Measurements from ENCODE around the gene TMOD2. TPM values are rescaled to one million over a fixed set of nuclear protein-coding genes. Genes with fewer than 3 reads are reported as not detected.
A peak's percentile ranks its signal among the peaks of the same experiment; 100 is the strongest.

The TMOD2 gene
- total and polyA plus RNA-seq, 2 of the 8 experiments (the other 6 are each of a cell fraction or from before 2014, with no cell fraction given), result 0.80 to 6.5 TPM

GRCh38 chr15:51736751-51737521 is 14.5 kb upstream of the TMOD2 start:
- peak overlapping the region; percentile 83; the same call in 1 of the 2 replicates for H4K8ac ChIP-seq (ENCODE audit: extremely low read depth, insufficient read depth, low read length)
- H3K4me3 ChIP-seq (ENCODE audit: extremely low read depth in 1 of 4, insufficient read depth in 2 of 4, low read depth in 3 of 4, low read length in 4 of 4), result peak overlapping the region; percentile 55 to 66 (median 58)
- DNase-seq (ENCODE audit: low read depth in 1 of 2, low spot score in 2 of 2) (peak in 1 of 2 experiments; percentile 68), FAIRE-seq (no peak)
- TF ChIP-seq CTBP2 (IDR thresholded peaks at IDR 0.05; ENCODE audit: borderline replicate concordance, insufficient read depth, insufficient read length, low read length), result peak; percentile 63
- TF ChIP-seq PHF8 (conservative IDR thresholded peaks at IDR 0.05; ENCODE audit: low read depth, low read length), result 0 out of 2 replicates have a peak, but pooled peaks have one; percentile 9
- TF ChIP-seq RBBP5 (IDR thresholded peaks at IDR 0.05; ENCODE audit: borderline replicate concordance, low read depth, low read length), result peak; percentile 88; the same call in 1 of the 2 replicates
- TF ChIP-seq SRF (IDR thresholded peaks at IDR 0.05; ENCODE audit: low read depth, low read length), result no peak
- no peak for TF ChIP-seq ZNF274 (IDR thresholded peaks at IDR 0.05; ENCODE audit: borderline replicate concordance, extremely low read depth, low read length)
- TF ChIP-seq CEBPB (IDR thresholded peaks at IDR 0.05; ENCODE audit: low read depth, low read length), result no peak
- TF ChIP-seq E2F6 (IDR thresholded peaks at IDR 0.05), result peak; percentile 35; the same call in 1 of the 2 replicates
- TF ChIP-seq KDM4A (IDR thresholded peaks at IDR 0.05; ENCODE audit: low read depth, low read length, severe bottlenecking), result peak; percentile 94
- peak; percentile 49; the same call in 1 of the 2 replicates for TF ChIP-seq CREB1 (IDR thresholded peaks at IDR 0.05)
- TF ChIP-seq MAX (IDR thresholded peaks at IDR 0.05), result peak; percentile 71
- no peak overlapping the region for H3K23ac ChIP-seq (ENCODE audit: insufficient read length)
- peaks cover 6 to 32% (median 19%) of the 10 kb centered on the region in 4 experiments for H3K27me3 ChIP-seq (replicated peaks in 1 of 4; ENCODE audit: control insufficient read depth in 3 of 4, extremely low read depth in 1 of 4, insufficient read depth in 3 of 4, low read length in 3 of 4)
- peaks cover 1% of the 10 kb centered on the region in 2 experiments for H4K20me1 ChIP-seq (replicated peaks in 1 of 2; ENCODE audit: control insufficient read depth in 1 of 2, insufficient read depth in 2 of 2, low read length in 2 of 2)
- H3K9me3 ChIP-seq (ENCODE audit: insufficient read depth in 2 of 2, low read depth in 1 of 2, low read length in 1 of 2), result no peaks in the 10 kb centered on the region
- H3K36me3 ChIP-seq (ENCODE audit: control insufficient read depth in 2 of 4, insufficient read depth in 4 of 4, low read length in 3 of 4), result no peaks in the 10 kb centered on the region
- H3K18ac ChIP-seq (ENCODE audit: extremely low read depth, low read length), result no peak overlapping the region; the same call in none of the 2 replicates
- H2BK120ac ChIP-seq (replicated peaks; ENCODE audit: low read depth, low read length), result no peak overlapping the region
- no peaks in the 10 kb centered on the region for H3K79me2 ChIP-seq (ENCODE audit: control insufficient read depth in 1 of 2, insufficient read depth in 2 of 2, low read length in 2 of 2)
- H3K23me2 ChIP-seq (ENCODE audit: low read depth, low read length), result peaks cover 8% of the 10 kb centered on the region
- H3K14ac ChIP-seq (ENCODE audit: insufficient read length), result no peak overlapping the region
- H3K27ac ChIP-seq (ENCODE audit: low read depth, low read length), result no peak overlapping the region
- H4K5ac ChIP-seq (ENCODE audit: insufficient read length, low read depth, low read length), result no peak overlapping the region
- no peak overlapping the region for H3K56ac ChIP-seq (replicated peaks; ENCODE audit: insufficient read length, low read depth, low read length)
- peak overlapping the region; percentile 54 for H4K91ac ChIP-seq (replicated peaks; ENCODE audit: insufficient read length, low read length)
- H3K79me1 ChIP-seq (ENCODE audit: low read depth, low read length), result no peaks in the 10 kb centered on the region
- H2AK5ac ChIP-seq (ENCODE audit: low read depth, low read length), result no peak overlapping the region
- no peak overlapping the region for H2BK20ac ChIP-seq (ENCODE audit: low read length)
- no peak overlapping the region for H3K4ac ChIP-seq (replicated peaks; ENCODE audit: insufficient read length, low read depth, low read length)
- no peak overlapping the region for H2BK15ac ChIP-seq (ENCODE audit: low read length)
- peak overlapping the region; percentile 37 for H2AFZ ChIP-seq (ENCODE audit: low read length)
- no peak overlapping the region for H2BK5ac ChIP-seq (ENCODE audit: low read depth, low read length)
- H2BK12ac ChIP-seq (ENCODE audit: low read depth, low read length), result no peak overlapping the region
- H3K9ac ChIP-seq (replicated peaks in 1 of 4; ENCODE audit: extremely low read depth in 1 of 4, low read depth in 3 of 4, low read length in 3 of 4), result peak overlapping the region in 2 of 4 experiments; percentile 39 to 62; a peak in 2 of 7 replicates
- peaks cover 0 to 4% (median 0%) of the 10 kb centered on the region in 4 experiments; a peak in 1 of 7 replicates for H3K4me1 ChIP-seq (replicated peaks in 1 of 4; ENCODE audit: control insufficient read depth in 3 of 4, insufficient read depth in 4 of 4, low read length in 3 of 4)
- ChIA-PET POLR2A (ENCODE audit: partially characterized antibody) (interaction anchor here (0.5 to 2.6 kb wide), 7 partner anchors 10 to 87 kb away, joined by 3 to 13 read pairs (median 3); partner anchors contain the start of genes SCG3 and TMOD2), CTCF (ENCODE audit: partially characterized antibody) (interaction anchor here (0.9 to 4.5 kb wide), 9 partner anchors 15 to 243 kb away, joined by 3 to 22 read pairs (median 3); no protein-coding TSS in a partner anchor)
- WGBS, 2 experiments (ENCODE audit: extremely low coverage in 1 of 2, insufficient coverage in 1 of 2, insufficient read length in 1 of 2, insufficient replicate concordance in 2 of 2, low coverage in 1 of 2, low lambda C conversion rate in 2 of 2, missing lambda C conversion rate in 1 of 2), result 9% methylated on average over 35 of the region's 69 CpGs; no CpG with 5 or more reads in 1 of the 2 experiments
- H3K4me2 ChIP-seq (ENCODE audit: insufficient read depth in 1 of 2, low read depth in 2 of 2, low read length in 2 of 2), result peak overlapping the region; percentile 75 to 94

Data from H1 (cell line).